SJSA1 (cell line): ENCODE data around the gene IP6K3. TPM values are rescaled to one million over a fixed set of nuclear protein-coding genes. Genes with fewer than 3 reads are reported as not detected.

Source experiments
- DNase-seq, 2 experiments: peaks; one replicate each; pipeline ENCODE4 v3.0.0-alpha.2; 2015 to 2020; ENCODE audit warnings: low spot score in 2 of 2, low read depth in 1 of 2
- H3K27ac ChIP-seq: fragments of 250-450 bp; sonication (Bioruptor Pico); 2 replicates; pipeline ENCODE4 v1.5.1; 2020; ENCODE audit warnings: mild to moderate bottlenecking, moderate library complexity
- H3K27me3 ChIP-seq: fragments of 250-450 bp; sonication (Bioruptor Pico); replicated peaks from 2 replicates; pipeline ENCODE4 v1.5.1; 2020; ENCODE audit warnings: mild to moderate bottlenecking, moderate library complexity
- H3K36me3 ChIP-seq: fragments of 250-450 bp; sonication (Bioruptor Pico); 2 replicates; pipeline ENCODE4 v1.5.1; 2020; ENCODE audit warnings: mild to moderate bottlenecking
- H3K4me1 ChIP-seq: fragments of 250-450 bp; sonication (Bioruptor Pico); replicated peaks from 2 replicates; pipeline ENCODE4 v1.6.1; 2021; ENCODE audit warnings: mild to moderate bottlenecking
- H3K4me3 ChIP-seq: fragments of 250-450 bp; sonication (Bioruptor Pico); 2 replicates; pipeline ENCODE4 v1.5.1; 2020; ENCODE audit warnings: mild to moderate bottlenecking
- H3K9me3 ChIP-seq: fragments of 250-450 bp; sonication (Bioruptor Pico); replicated peaks from 2 replicates; pipeline ENCODE4 v1.5.1; 2020; ENCODE audit warnings: mild to moderate bottlenecking
- total RNA-seq: library from RNA; depleted of rRNA; stranded (reverse); fragments of >200 nt; shearing (Covaris generic); gene quantifications from 2 replicates; pipeline ENCODE4 v1.2.3, GENCODE V29; 2014

The IP6K3 gene
- total RNA-seq, 1 experiment from 2014 or later: 5.3 TPM

GRCh38 chr6:33712914-33713313 is 33.8 kb downstream of the IP6K3 start:
- Histone ChIP-seq H3K27ac (no peak overlapping the region), H3K27me3 (no peaks in the 10 kb centered on the region), H3K9me3 (no peaks in the 10 kb centered on the region), H3K4me3 (no peak overlapping the region), H3K36me3 (peaks cover 30% of the 10 kb centered on the region), H3K4me1 (peaks cover 12% of the 10 kb centered on the region)
- DNase-seq: no peak

DNA sequence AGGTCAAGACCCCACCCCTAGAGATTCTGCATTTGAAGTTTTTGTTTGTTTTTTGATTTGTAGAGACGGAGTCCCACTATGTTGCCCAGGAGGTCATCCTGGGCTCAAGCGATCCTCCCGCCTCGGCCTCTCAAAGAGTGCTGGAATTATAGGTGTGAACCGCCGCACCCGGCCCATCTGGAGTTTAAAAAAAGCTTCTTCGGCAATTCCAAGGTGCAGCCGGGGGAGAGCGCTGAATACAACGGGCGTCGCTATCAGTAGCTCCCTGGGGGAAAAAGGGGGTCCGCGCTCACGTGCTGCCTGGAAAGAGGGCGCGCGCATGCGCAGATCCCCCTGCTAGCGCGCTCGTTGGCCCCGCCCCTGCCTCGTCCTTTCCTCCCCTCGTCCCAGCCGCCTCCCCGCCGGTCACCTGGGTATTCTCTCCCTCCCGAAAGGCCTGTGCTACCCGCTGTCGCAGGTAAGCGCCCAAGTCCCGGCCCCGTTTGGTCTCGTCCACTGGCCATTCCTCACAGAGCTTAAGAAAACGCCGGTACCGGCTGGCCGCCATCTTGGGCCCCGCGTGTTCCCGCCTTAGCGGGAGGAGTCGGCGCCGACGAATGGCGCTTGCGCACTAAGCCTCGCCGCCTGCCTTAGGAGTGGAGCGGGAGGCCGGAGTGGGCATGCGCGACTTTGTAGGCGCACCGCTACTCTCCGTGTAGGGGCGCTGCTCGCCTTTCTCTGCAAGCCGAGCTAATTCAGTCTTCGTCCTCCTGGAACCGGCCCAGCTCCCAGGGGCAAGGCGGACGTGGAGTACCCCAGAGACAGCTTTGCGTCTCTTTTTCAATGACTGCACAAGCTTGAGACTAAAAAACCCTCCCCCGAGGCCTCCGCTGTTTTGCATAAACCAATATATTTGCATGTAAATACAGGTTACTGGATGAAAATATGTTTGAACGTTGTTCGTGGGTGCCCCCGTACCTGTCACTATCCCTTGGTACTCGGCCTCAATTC is 35.3 kb downstream of the IP6K3 start, which contains the start of gene UQCC2:
Gene UQCC2, minus strand, starts transcription at position 561 of the 990 bp plus-strand sequence. Its CDS starts 14 bp downstream, at position 547.
- peak; percentile 97 to 98 for DNase-seq
- Histone ChIP-seq H3K4me3 (peak within 1 kb of the TSS; percentile 81), H3K9me3 (no peaks in the 10 kb centered on the region)

GRCh38 chr6:33710296-33711121 is 36.2 kb downstream of the IP6K3 start:
- no peak overlapping the region; the same call in 1 of the 2 replicates for H3K27ac ChIP-seq

More for the DNA sequence above, 35.3 kb downstream of the IP6K3 start, which contains the start of gene UQCC2:
- Histone ChIP-seq H3K36me3 (peaks cover 34% of the 10 kb centered on the region), H3K27ac (peak within 1 kb of the TSS; percentile 93), H3K27me3 (no peaks in the 10 kb centered on the region), H3K4me1 (peaks cover 12% of the 10 kb centered on the region)

GRCh38 chr6:33709605-33710295 is 37.0 kb downstream of the IP6K3 start:
- no peak for DNase-seq
- no peak overlapping the region for H3K27ac ChIP-seq
- peaks cover 39% of the 10 kb centered on the region for H3K36me3 ChIP-seq
- H3K9me3 ChIP-seq: no peaks in the 10 kb centered on the region
- H3K4me3 ChIP-seq: no peak overlapping the region
- peaks cover 12% of the 10 kb centered on the region for H3K4me1 ChIP-seq
- H3K27me3 ChIP-seq: no peaks in the 10 kb centered on the region

More at GRCh38 chr6:33710296-33711121, 36.2 kb downstream of the IP6K3 start:
- Histone ChIP-seq H3K9me3 (no peaks in the 10 kb centered on the region), H3K36me3 (peaks cover 35% of the 10 kb centered on the region), H3K27me3 (no peaks in the 10 kb centered on the region), H3K4me1 (peaks cover 12% of the 10 kb centered on the region), H3K4me3 (peak overlapping the region; percentile 81)
- DNase-seq: peak in 1 of 2 experiments; percentile 25

GRCh38 chr6:33708516-33709204 is 38.0 kb downstream of the IP6K3 start:
- H3K27ac ChIP-seq: no peak overlapping the region
- no peak overlapping the region for H3K4me3 ChIP-seq
- DNase-seq: no peak
- H3K27me3 ChIP-seq: no peaks in the 10 kb centered on the region
- H3K9me3 ChIP-seq: no peaks in the 10 kb centered on the region
- peaks cover 43% of the 10 kb centered on the region for H3K36me3 ChIP-seq
- H3K4me1 ChIP-seq: peaks cover 12% of the 10 kb centered on the region

GRCh38 chr6:33707771-33708170 is 38.9 kb downstream of the IP6K3 start:
- Histone ChIP-seq H3K27me3 (no peaks in the 10 kb centered on the region), H3K4me1 (peaks cover 12% of the 10 kb centered on the region), H3K36me3 (peaks cover 43% of the 10 kb centered on the region), H3K27ac (no peak overlapping the region), H3K9me3 (no peaks in the 10 kb centered on the region), H3K4me3 (no peak overlapping the region)
- DNase-seq: no peak

DNA sequence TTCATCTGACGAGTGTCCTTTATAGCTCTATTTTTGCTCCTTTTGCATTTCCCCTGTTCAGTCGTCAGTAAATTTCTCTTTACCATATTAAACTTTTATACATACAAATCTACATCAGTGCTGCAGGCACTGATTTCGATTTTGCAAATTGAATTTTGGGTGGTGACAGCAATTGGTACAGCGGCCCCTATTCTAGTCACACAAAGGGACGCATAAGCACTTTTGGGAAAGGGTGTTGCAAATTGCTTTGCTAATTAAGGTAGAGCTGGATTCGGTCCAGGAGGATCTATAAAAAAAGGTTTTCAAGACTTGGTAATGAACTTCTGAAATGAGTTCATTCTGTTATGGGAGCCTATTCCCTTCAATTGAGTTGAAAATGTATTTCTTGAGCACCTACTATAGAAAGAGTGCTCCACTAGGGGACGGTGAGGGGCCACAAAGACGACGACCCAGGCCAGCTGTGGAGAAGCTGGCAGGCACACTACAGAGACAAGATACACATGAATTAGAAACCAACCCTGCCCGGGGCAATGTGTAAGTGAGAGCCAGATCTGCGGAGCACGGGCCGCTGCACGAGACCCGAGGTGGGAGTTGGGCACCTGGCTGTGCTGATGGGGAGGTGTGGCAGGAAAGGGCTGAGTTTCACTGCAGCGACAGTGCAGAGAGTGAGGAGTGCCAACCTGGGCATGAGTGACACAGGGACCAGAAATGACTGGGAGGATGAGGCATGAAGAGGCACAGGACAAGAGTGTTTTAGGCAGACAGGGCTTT is 40.6 kb downstream of the IP6K3 start:
- Histone ChIP-seq H3K4me3 (no peak overlapping the region), H3K27ac (no peak overlapping the region), H3K27me3 (no peaks in the 10 kb centered on the region), H3K4me1 (peaks cover 8% of the 10 kb centered on the region), H3K36me3 (peaks cover 48% of the 10 kb centered on the region), H3K9me3 (no peaks in the 10 kb centered on the region)
- no peak for DNase-seq

GRCh38 chr6:33705268-33705885 is 41.3 kb downstream of the IP6K3 start:
- no peak for DNase-seq
- Histone ChIP-seq H3K4me3 (no peak overlapping the region), H3K27me3 (no peaks in the 10 kb centered on the region), H3K4me1 (peaks cover under 1% of the 10 kb centered on the region), H3K27ac (no peak overlapping the region), H3K36me3 (peaks cover 53% of the 10 kb centered on the region), H3K9me3 (no peaks in the 10 kb centered on the region)

GRCh38 chr6:33704215-33705066 is 42.3 kb downstream of the IP6K3 start:
- Histone ChIP-seq H3K27me3 (no peaks in the 10 kb centered on the region), H3K9me3 (no peaks in the 10 kb centered on the region), H3K36me3 (peaks cover 53% of the 10 kb centered on the region), H3K4me3 (no peak overlapping the region), H3K4me1 (no peaks in the 10 kb centered on the region), H3K27ac (no peak overlapping the region)
- no peak for DNase-seq

DNA sequence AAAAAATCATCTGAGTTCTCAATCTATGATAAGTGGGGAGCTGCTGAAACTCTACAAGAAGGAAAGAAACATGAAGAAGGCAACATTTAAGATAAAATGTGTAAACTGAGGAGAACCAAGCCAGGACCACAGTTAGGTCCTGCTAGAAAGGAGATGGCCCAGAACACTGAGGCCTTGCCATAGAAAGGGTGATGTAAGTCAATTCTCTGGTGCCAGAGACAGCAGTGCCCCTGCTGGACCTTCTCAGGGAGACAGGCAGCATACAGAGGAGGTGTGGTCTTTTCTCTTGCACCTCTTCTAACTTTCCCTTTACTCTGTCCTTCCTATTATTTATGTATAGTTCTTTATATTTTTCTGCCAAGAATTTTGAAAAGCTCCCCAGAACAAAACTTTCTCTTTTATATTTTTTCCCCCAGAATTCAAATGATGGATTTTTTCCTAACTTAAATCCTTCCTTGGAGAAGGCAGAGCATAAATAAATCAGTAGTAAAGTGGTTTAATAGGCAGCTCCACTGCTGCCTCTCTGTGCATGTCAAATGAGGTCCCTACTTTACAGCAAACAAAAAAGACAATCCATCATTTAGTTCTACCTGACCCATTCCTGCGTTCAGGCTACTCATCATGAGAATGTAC is 44.2 kb downstream of the IP6K3 start:
- H3K9me3 ChIP-seq: no peaks in the 10 kb centered on the region
- H3K27ac ChIP-seq: no peak overlapping the region
- H3K27me3 ChIP-seq: no peaks in the 10 kb centered on the region
- no peak for DNase-seq
- H3K4me1 ChIP-seq: peaks cover under 1% of the 10 kb centered on the region
- peaks cover 50% of the 10 kb centered on the region for H3K36me3 ChIP-seq
- no peak overlapping the region for H3K4me3 ChIP-seq
